GM12891 (cell line): Measurements from ENCODE around the gene PHF20.

Experiments used
- PAX5 ChIP-seq: IDR thresholded peaks from 2 replicates; pipeline ENCODE4 v1.6.1; 2011; ENCODE audit warnings: low read length, moderate library complexity, mild to moderate bottlenecking; ENCODE audit not compliant: insufficient read depth, severe bottlenecking
- POLR2A ChIP-seq: IDR thresholded peaks from 2 replicates; pipeline ENCODE4 v1.6.1; 2011; ENCODE audit warnings: low read depth, low read length, control low read depth
- POLR2AphosphoS5 ChIP-seq: IDR thresholded peaks from 2 replicates; pipeline ENCODE4 v1.6.1; 2011; ENCODE audit warnings: low read depth, low read length, control low read depth
- SPI1 ChIP-seq: IDR thresholded peaks from 2 replicates; pipeline ENCODE4 v1.6.1; 2011; ENCODE audit warnings: low read depth, low read length, control low read depth
- TAF1 ChIP-seq: IDR thresholded peaks from 2 replicates; pipeline ENCODE4 v1.6.1; 2011; ENCODE audit warnings: low read depth, low read length, control low read depth

GRCh38 chr20:35806075-35806474 is 34.3 kb downstream of the PHF20 start:
- TF ChIP-seq POLR2A = no peak
- TF ChIP-seq POLR2AphosphoS5 = no peak
- no peak for TF ChIP-seq SPI1
- no peak for TF ChIP-seq TAF1
- no peak for TF ChIP-seq PAX5
